Uterus (tissue), 2 donors: Measurements from ENCODE around the gene FAM167B.

Experiments used
- CTCF ChIP-seq, 4 experiments: fragments of 200-600 bp in 2 of 4; fragments of 450-650 bp in 2 of 4; sonication (generic) in 2 of 4; IDR thresholded peaks; one replicate each; pipeline ENCODE4 v1.5.1; 2016 to 2019; ENCODE audit warnings: antibody characterized with exemption in 4 of 4, mild to moderate bottlenecking in 2 of 4, moderate library complexity in 1 of 4
- POLR2A ChIP-seq, 2 donors: fragments of 450-650 bp; IDR thresholded peaks; one replicate each; pipeline ENCODE4 v1.6.1; 2016; ENCODE audit warnings: antibody characterized with exemption in 2 of 2, mild to moderate bottlenecking in 1 of 2, moderate library complexity in 1 of 2

DNA sequence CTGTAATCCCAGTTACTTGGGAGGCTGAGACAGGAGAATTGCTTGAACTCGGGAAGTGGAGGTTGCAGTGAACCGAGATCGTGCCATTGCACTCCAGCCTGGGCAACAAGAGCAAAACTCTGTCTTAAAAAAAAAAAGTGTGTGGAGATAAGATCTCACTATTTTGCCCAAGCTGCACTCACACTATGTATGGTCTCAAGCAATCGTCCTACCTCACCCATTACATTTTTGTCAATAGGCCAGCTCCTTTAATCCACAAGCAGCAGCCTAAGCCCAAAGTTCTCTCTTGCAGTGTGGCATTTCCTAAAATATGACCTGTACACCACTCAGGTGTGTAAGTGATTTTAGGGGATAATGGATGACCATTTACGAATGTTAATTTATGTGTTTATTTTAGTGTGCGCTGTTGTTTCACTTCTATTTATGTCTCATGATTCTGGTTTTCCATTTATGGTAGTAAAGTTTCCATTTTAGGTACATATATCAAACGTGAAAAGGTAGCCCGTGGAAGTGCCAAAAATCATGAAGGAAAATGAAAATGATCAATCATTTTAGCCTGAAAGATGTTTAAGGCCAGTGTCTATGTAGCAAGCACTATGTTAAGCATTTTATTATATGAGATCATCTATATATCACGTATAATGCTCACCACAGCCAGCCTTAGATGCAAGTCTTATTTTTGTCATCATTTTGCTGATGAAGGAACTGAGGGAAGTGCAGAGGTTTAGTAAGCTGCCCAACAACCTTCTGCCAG, 9.6 kb downstream of the FAM167B start:
- TF ChIP-seq CTCF (IDR thresholded peaks at IDR 0.05) (no peak), POLR2A (IDR thresholded peaks at IDR 0.05) (no peak)
